K562 (cell line): ENCODE results near the gene NOL8. TPM values are rescaled to one million over a fixed set of nuclear protein-coding genes. Genes with fewer than 3 reads are reported as not detected.

ENCODE experiments used
- ATAC-seq: fragments of 200-7000 bp; cut with Tn5 transposase; 3 replicates; pipeline ENCODE4 v1.9.1; 2020; ENCODE audit warnings: moderate library complexity
- BruUV-seq: library from RNA; stranded (reverse); fragments of 400-500 nt; replicated peaks from 2 replicates; lab custom pipeline; 2021; lab: Mats Ljungman, UMichigan
- CTCF ChIA-PET: fragments of 300-600 bp; formaldehyde crosslinking; extraction: SDS; loops from one replicate; lab custom pipeline; 2021; ENCODE audit warnings: low intra/inter-chr PET ratio; lab: Yijun Ruan, JAX
- POLR2A ChIA-PET: fragments of 300-600, 350-650 bp; sonication (Branson Sonifier 250); formaldehyde crosslinking; extraction: SDS; loops from one replicate; lab custom pipeline; 2021; ENCODE audit warnings: antibody characterized with exemption, inconsistent platforms; lab: Yijun Ruan, JAX
- DNase-seq, 4 experiments: peaks; one replicate each; pipeline versions ENCODE4 v3.0.0 to v3.0.0-alpha.2; 2011 to 2018; ENCODE audit warnings: low spot score in 3 of 4, mixed read lengths in 3 of 4; ENCODE audit errors: extremely low read depth in 1 of 4
- FAIRE-seq: peaks from 2 replicates; lab custom pipeline; 2011; peaks lifted over from hg19 to GRCh38; lab: Jason Lieb, UNC
- H2AFZ ChIP-seq: 2 replicates; pipeline ENCODE4 v1.6.0; 2011; ENCODE audit warnings: low read depth, low read length, control low read depth, inconsistent platforms
- H3K27ac ChIP-seq: fragments of 200-600 bp; 3 replicates; pipeline ENCODE4 v1.8.0; 2011; ENCODE audit warnings: low read depth, mild to moderate bottlenecking, control low read depth, inconsistent platforms, low read length, moderate library complexity, mixed read lengths; ENCODE audit errors: extremely low read depth
- H3K27me3 ChIP-seq, 2 experiments: fragments of 300-600 bp in 1 of 2; 2 replicates in 1 of 2; 3 replicates in 1 of 2; pipeline versions ENCODE4 v1.6.0 to v1.8.0; 2011; ENCODE audit warnings: inconsistent platforms in 2 of 2, low read length in 2 of 2, mild to moderate bottlenecking in 1 of 2, mixed read lengths in 1 of 2, moderate library complexity in 1 of 2; ENCODE audit not compliant: control insufficient read depth in 2 of 2, insufficient read depth in 2 of 2
- H3K36me3 ChIP-seq: fragments of 300-600 bp; 3 replicates; pipeline ENCODE4 v1.8.0; 2011; ENCODE audit warnings: mild to moderate bottlenecking, low read length, inconsistent platforms; ENCODE audit not compliant: control insufficient read depth, insufficient read depth
- H3K4me1 ChIP-seq, 2 experiments: fragments of 200-600 bp in 1 of 2; replicated peaks in 1 of 2; 2 replicates in 1 of 2; 3 replicates in 1 of 2; pipeline versions ENCODE4 v1.5.1 to v1.8.0; 2011; ENCODE audit warnings: inconsistent platforms in 2 of 2, low read length in 2 of 2, mild to moderate bottlenecking in 1 of 2, mixed read lengths in 1 of 2, moderate library complexity in 1 of 2; ENCODE audit not compliant: control insufficient read depth in 2 of 2, insufficient read depth in 2 of 2
- H3K4me2 ChIP-seq: 2 replicates; pipeline ENCODE4 v1.6.1; 2011; ENCODE audit warnings: low read length, control low read depth, inconsistent platforms, mixed read lengths; ENCODE audit not compliant: insufficient read depth
- H3K4me3 ChIP-seq: fragments of 200-600 bp; sonication (generic), shearing (Covaris generic); 2 replicates; pipeline ENCODE4 v1.5.1; 2016; ENCODE audit warnings: control low read depth, inconsistent platforms
- H3K79me2 ChIP-seq: fragments of 200-600 bp; 3 replicates; pipeline ENCODE4 v1.8.0; 2011; ENCODE audit warnings: low read length, inconsistent platforms; ENCODE audit not compliant: control insufficient read depth, insufficient read depth
- H3K9ac ChIP-seq, 2 experiments: 2 replicates each; pipeline versions ENCODE4 v1.6.0 to v1.6.1; 2011; ENCODE audit warnings: low read depth in 2 of 2, low read length in 2 of 2, control low read depth in 1 of 2, inconsistent platforms in 1 of 2, mild to moderate bottlenecking in 1 of 2, mixed read lengths in 1 of 2; ENCODE audit not compliant: insufficient read depth in 1 of 2
- H3K9me1 ChIP-seq: one replicate; pipeline ENCODE4 v1.6.0; 2011; ENCODE audit warnings: inconsistent platforms, mild to moderate bottlenecking, low read length, moderate library complexity; ENCODE audit not compliant: control insufficient read depth, insufficient read depth
- H3K9me3 ChIP-seq: replicated peaks from 2 replicates; pipeline ENCODE4 v1.5.1; 2011; ENCODE audit warnings: low read depth, low read length, inconsistent platforms; ENCODE audit not compliant: control insufficient read depth, insufficient read depth
- H4K20me1 ChIP-seq: replicated peaks from 2 replicates; pipeline ENCODE4 v1.6.1; 2011; ENCODE audit warnings: low read length, inconsistent platforms, mixed read lengths; ENCODE audit not compliant: control insufficient read depth, insufficient read depth
- CBX8 ChIP-seq: fragments of 200-600 bp; sonication (generic); IDR thresholded peaks from 2 replicates; pipeline ENCODE4 v1.6.1; 2012; ENCODE audit warnings: borderline replicate concordance, mixed run types, low read depth, mild to moderate bottlenecking, moderate library complexity, mixed read lengths, low read length, control low read depth, inconsistent platforms; ENCODE audit not compliant: poor library complexity, severe bottlenecking; ENCODE audit errors: extremely low read depth
- CTBP1 ChIP-seq: fragments of 450-650 bp; IDR thresholded peaks from 2 replicates; pipeline ENCODE4 v1.6.1; 2016; ENCODE audit warnings: borderline replicate concordance
- PCBP1 ChIP-seq: fragments of 200-400 bp; formaldehyde crosslinking; IDR thresholded peaks from 2 replicates; pipeline ENCODE4 v1.6.1; 2018; ENCODE audit warnings: mild to moderate bottlenecking, low read depth, low read length; ENCODE audit not compliant: poor library complexity, severe bottlenecking
- ZNF311 ChIP-seq: fragments of 250-450 bp; sonication (Bioruptor Pico); IDR thresholded peaks from 2 replicates; pipeline ENCODE4 v1.4.0; 2020; ENCODE audit warnings: mild to moderate bottlenecking, moderate library complexity
- WGBS: fragments of 100-300 bp; shearing (Covaris generic); methylation state at CpG from one replicate; pipeline ENCODE4 v1.1.6; 2016; ENCODE audit warnings: low coverage, mixed read lengths; ENCODE audit not compliant: insufficient coverage; ENCODE audit errors: missing lambda C conversion rate; 5-methylcytosine and 5-hydroxymethylcytosine counted together
- in situ Hi-C: fragments of 300-500 bp; cut with MboI; formaldehyde crosslinking; loops from 4 replicates; pipeline ENCODE4 v1.15.0; 2018; ENCODE audit warnings: inconsistent platforms, mixed read lengths
- intact Hi-C: fragments of 100-400 bp; cut with micrococcal nuclease; formaldehyde crosslinking; loops from 2 replicates; pipeline ENCODE4 v1.14.2; 2022
- polyA plus RNA-seq, 8 experiments: library from polyadenylated mRNA; depleted of rRNA in 4 of 8; stranded (reverse) in 5 of 8; unstranded in 3 of 8; fragments of >200 nt; fragmentation: Nextera tagmentation in 2 of 8; fragmentation: Illumina TruSeq in 1 of 8; extraction: Ambion mirVana in 2 of 8; extraction: Trizol in 1 of 8; gene quantifications; 2 replicates each; pipeline versions ENCODE4 v1.2.1 to v1.2.3, GENCODE V29; 2011 to 2014; ENCODE audit warnings: inconsistent platforms in 1 of 8, missing spikeins in 1 of 8
- total RNA-seq, 7 experiments: library from RNA; depleted of rRNA in 6 of 7; stranded (reverse); fragments of >200 nt in 6 of 7; fragmentation: Illumina TruSeq in 2 of 7; extraction: Trizol in 2 of 7; gene quantifications; 2 replicates each; pipeline versions ENCODE4 v1.2.1 to v1.2.3, GENCODE V29; 2011 to 2021; ENCODE audit warnings: low replicate concordance in 1 of 7
- TF ChIP-seq, protein P1 (sequence below): fragments of 250-450 bp; sonication (Bioruptor Pico); IDR thresholded peaks from 2 replicates; pipeline ENCODE4 v1.9.0; 2021; ENCODE audit warnings: mild to moderate bottlenecking, inconsistent platforms
- TF ChIP-seq, protein P2 (sequence below): fragments of 250-450 bp; sonication (Bioruptor Pico); IDR thresholded peaks from 2 replicates; pipeline ENCODE4 v1.5.0; 2022; ENCODE audit warnings: mild to moderate bottlenecking

NOL8 gene
- total and polyA plus RNA-seq, 9 of the 15 experiments (the other 6 are each of a cell fraction or from before 2014, with no cell fraction given) = 51.3 to 91.5 (median 58.7) TPM

DNA sequence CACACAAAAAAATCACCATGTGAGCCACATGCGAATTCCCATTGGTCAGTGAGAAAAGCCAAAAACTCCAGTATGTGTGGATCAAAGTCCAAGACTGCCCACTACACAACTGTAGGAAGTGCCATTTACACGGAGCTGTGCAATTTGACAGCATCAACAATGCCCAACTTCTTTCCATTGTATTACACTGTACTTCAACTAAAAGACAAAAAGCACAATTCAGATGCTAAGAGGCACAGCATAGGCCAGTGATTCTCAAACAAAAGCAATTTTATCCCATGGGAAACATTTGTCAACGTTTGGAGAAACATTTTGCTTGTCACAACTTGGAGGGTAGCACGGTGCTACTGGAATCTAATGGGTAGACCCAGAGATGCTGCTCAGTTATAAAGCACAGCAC, 71.5 kb downstream of the NOL8 start:
- DNase-seq (no peak), FAIRE-seq (no peak)
- TF ChIP-seq, protein P1, sequence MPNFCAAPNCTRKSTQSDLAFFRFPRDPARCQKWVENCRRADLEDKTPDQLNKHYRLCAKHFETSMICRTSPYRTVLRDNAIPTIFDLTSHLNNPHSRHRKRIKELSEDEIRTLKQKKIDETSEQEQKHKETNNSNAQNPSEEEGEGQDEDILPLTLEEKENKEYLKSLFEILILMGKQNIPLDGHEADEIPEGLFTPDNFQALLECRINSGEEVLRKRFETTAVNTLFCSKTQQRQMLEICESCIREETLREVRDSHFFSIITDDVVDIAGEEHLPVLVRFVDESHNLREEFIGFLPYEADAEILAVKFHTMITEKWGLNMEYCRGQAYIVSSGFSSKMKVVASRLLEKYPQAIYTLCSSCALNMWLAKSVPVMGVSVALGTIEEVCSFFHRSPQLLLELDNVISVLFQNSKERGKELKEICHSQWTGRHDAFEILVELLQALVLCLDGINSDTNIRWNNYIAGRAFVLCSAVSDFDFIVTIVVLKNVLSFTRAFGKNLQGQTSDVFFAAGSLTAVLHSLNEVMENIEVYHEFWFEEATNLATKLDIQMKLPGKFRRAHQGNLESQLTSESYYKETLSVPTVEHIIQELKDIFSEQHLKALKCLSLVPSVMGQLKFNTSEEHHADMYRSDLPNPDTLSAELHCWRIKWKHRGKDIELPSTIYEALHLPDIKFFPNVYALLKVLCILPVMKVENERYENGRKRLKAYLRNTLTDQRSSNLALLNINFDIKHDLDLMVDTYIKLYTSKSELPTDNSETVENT = no peak
- no peak for TF ChIP-seq CBX8
- TF ChIP-seq CTBP1 = no peak
- TF ChIP-seq, protein P2, sequence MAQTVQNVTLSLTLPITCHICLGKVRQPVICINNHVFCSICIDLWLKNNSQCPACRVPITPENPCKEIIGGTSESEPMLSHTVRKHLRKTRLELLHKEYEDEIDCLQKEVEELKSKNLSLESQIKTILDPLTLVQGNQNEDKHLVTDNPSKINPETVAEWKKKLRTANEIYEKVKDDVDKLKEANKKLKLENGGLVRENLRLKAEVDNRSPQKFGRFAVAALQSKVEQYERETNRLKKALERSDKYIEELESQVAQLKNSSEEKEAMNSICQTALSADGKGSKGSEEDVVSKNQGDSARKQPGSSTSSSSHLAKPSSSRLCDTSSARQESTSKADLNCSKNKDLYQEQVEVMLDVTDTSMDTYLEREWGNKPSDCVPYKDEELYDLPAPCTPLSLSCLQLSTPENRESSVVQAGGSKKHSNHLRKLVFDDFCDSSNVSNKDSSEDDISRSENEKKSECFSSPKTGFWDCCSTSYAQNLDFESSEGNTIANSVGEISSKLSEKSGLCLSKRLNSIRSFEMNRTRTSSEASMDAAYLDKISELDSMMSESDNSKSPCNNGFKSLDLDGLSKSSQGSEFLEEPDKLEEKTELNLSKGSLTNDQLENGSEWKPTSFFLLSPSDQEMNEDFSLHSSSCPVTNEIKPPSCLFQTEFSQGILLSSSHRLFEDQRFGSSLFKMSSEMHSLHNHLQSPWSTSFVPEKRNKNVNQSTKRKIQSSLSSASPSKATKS (CRISPR knock-in tag) = no peak
- no peak for TF ChIP-seq ZNF311 (CRISPR knock-in tag)
- no peak for TF ChIP-seq PCBP1
- TF ChIP-seq, all 486 proteins: peak for 0
- Histone ChIP-seq H3K9me3 (no peaks in the 10 kb centered on the region), H3K9me1 (no peaks in the 10 kb centered on the region), H3K9ac (no peak overlapping the region), H3K79me2 (no peaks in the 10 kb centered on the region), H2AFZ (no peak overlapping the region), H3K27ac (no peak overlapping the region), H4K20me1 (peaks cover 18% of the 10 kb centered on the region; the same call in 1 of the 2 replicates), H3K4me3 (no peak overlapping the region), H3K27me3 (no peaks in the 10 kb centered on the region), H3K36me3 (peaks cover 99% of the 10 kb centered on the region), H3K4me2 (no peak overlapping the region), H3K4me1 (no peaks in the 10 kb centered on the region)
- CTCF ChIA-PET = no interaction called here
- WGBS = 63% methylated on average over 4 of the region's 4 CpGs
- ATAC-seq = no peak
- POLR2A ChIA-PET = interaction anchor here (1.0 to 1.8 kb wide), 4 partner anchors 10 to 15 kb away, joined by 3 to 9 read pairs (median 6); no protein-coding TSS in a partner anchor
- TSS peak; percentile 11 for BruUV-seq
- in situ Hi-C loops (no loop called here), intact Hi-C loops (no loop called here)
